Activated T-helper 1 cell treated with anti-CD3 and anti-CD28 coated beads, Interleukin-12 subunit alpha, Interleukin-12 subunit beta, Interleukin-2, Interleukin-4 antibody, amounts not matched to agents 30 ng/mL and 10 ng/mL and 1 ng/mL, durations not matched to agents 14 hours and 24 hours and 36 hours (primary cell): Measurements from ENCODE around the gene FILIP1L. TPM values are rescaled to one million over a fixed set of nuclear protein-coding genes. Genes with fewer than 3 reads are reported as not detected.
"Not testable (repeated sequence)": the region's sequence is repeated elsewhere in the genome, so short reads cannot be mapped to it uniquely, and the experiment has no call there.

ENCODE experiments used
- DNase-seq: peaks from one replicate; pipeline ENCODE4 v3.0.0; 2021; ENCODE audit warnings: low spot score
- H3K27ac Mint-ChIP-seq: one replicate; pipeline ENCODE4 v1.8.0; 2021; ENCODE audit warnings: mild to moderate bottlenecking, mixed read lengths
- H3K27me3 Mint-ChIP-seq: one replicate; pipeline ENCODE4 v1.8.0; 2022; ENCODE audit warnings: mild to moderate bottlenecking, moderate library complexity, mixed read lengths; ENCODE audit not compliant: insufficient read depth
- H3K36me3 Mint-ChIP-seq: one replicate; pipeline ENCODE4 v1.8.0; 2021; ENCODE audit warnings: low read depth, mixed read lengths
- H3K4me1 Mint-ChIP-seq: one replicate; pipeline ENCODE4 v1.8.0; 2021; ENCODE audit warnings: low read depth, mixed read lengths
- H3K4me3 Mint-ChIP-seq: one replicate; pipeline ENCODE4 v1.8.0; 2021; ENCODE audit warnings: mild to moderate bottlenecking, moderate library complexity, mixed read lengths
- H3K9me3 Mint-ChIP-seq: one replicate; pipeline ENCODE4 v1.8.0; 2021; ENCODE audit warnings: mixed read lengths
- intact Hi-C: fragments of 100-400 bp; cut with micrococcal nuclease; formaldehyde crosslinking; loops from one replicate; pipeline ENCODE4 v1.15.1; 2024
- total RNA-seq: library from RNA; stranded (reverse); gene quantifications from 2 replicates; pipeline ENCODE4 v1.2.3, GENCODE V29; 2022

The FILIP1L gene
- total RNA-seq, 1 donor from 2014 or later, result 2.9 TPM

- intact Hi-C loops, result no loop called here
- no peaks in the 10 kb centered on the region for H3K27me3 Mint-ChIP-seq
- H3K27ac Mint-ChIP-seq, result no peak overlapping the region
- no peak for DNase-seq
- peaks cover 5% of the 10 kb centered on the region for H3K36me3 Mint-ChIP-seq
- H3K4me1 Mint-ChIP-seq, result peaks cover 16% of the 10 kb centered on the region
- H3K4me3 Mint-ChIP-seq, result no peak overlapping the region
- H3K9me3 Mint-ChIP-seq, result no peaks in the 10 kb centered on the region
Observed at GRCh38 chr3:99850608-99851007, 263.7 kb downstream of the FILIP1L start.

- peaks cover 3% of the 10 kb centered on the region for H3K36me3 Mint-ChIP-seq
- no peaks in the 10 kb centered on the region for H3K27me3 Mint-ChIP-seq
- no peak overlapping the region for H3K4me3 Mint-ChIP-seq
- DNase-seq, result no peak
- H3K9me3 Mint-ChIP-seq, result no peaks in the 10 kb centered on the region
- intact Hi-C loops, result no loop called here
- no peak overlapping the region for H3K27ac Mint-ChIP-seq
- peaks cover 26% of the 10 kb centered on the region for H3K4me1 Mint-ChIP-seq
Observed at GRCh38 chr3:99848433-99848832, 265.9 kb downstream of the FILIP1L start.

- H3K27me3 Mint-ChIP-seq, result no peaks in the 10 kb centered on the region
- no peak overlapping the region for H3K27ac Mint-ChIP-seq
- no peak for DNase-seq
- peaks cover 32% of the 10 kb centered on the region for H3K4me1 Mint-ChIP-seq
- H3K9me3 Mint-ChIP-seq, result no peaks in the 10 kb centered on the region
- H3K36me3 Mint-ChIP-seq, result peaks cover 3% of the 10 kb centered on the region
- H3K4me3 Mint-ChIP-seq, result no peak overlapping the region
- intact Hi-C loops, result no loop called here
Observed at GRCh38 chr3:99846477-99847160, 267.7 kb downstream of the FILIP1L start.

- Mint-ChIP-seq H3K27ac (no peak overlapping the region), H3K9me3 (no peaks in the 10 kb centered on the region), H3K4me3 (no peak overlapping the region), H3K4me1 (peaks cover 32% of the 10 kb centered on the region), H3K27me3 (no peaks in the 10 kb centered on the region), H3K36me3 (peaks cover 3% of the 10 kb centered on the region)
- DNase-seq, result no peak
- intact Hi-C loops, result no loop called here
Observed at GRCh38 chr3:99845999-99846398, 268.3 kb downstream of the FILIP1L start.

- no peak overlapping the region for H3K27ac Mint-ChIP-seq
Observed at GRCh38 chr3:99845331-99845730, 269.0 kb downstream of the FILIP1L start.

GRCh38 chr3:99843590-99844258 is 270.6 kb downstream of the FILIP1L start:
- H3K9me3 Mint-ChIP-seq, result no peaks in the 10 kb centered on the region
- no peak for DNase-seq
- peaks cover 6% of the 10 kb centered on the region for H3K36me3 Mint-ChIP-seq
- peaks cover 32% of the 10 kb centered on the region for H3K4me1 Mint-ChIP-seq
- H3K4me3 Mint-ChIP-seq, result no peak overlapping the region
- H3K27me3 Mint-ChIP-seq, result no peaks in the 10 kb centered on the region
- intact Hi-C loops, result loop anchor here (1.0 to 5.0 kb wide), 3 partner anchors 225 to 411 kb away; no protein-coding TSS in a partner anchor
- no peak overlapping the region for H3K27ac Mint-ChIP-seq

More at GRCh38 chr3:99845331-99845730, 269.0 kb downstream of the FILIP1L start:
- H3K4me3 Mint-ChIP-seq, result no peak overlapping the region
- no peaks in the 10 kb centered on the region for H3K9me3 Mint-ChIP-seq
- intact Hi-C loops, result no loop called here
- H3K36me3 Mint-ChIP-seq, result peaks cover 3% of the 10 kb centered on the region
- no peak for DNase-seq
- H3K27me3 Mint-ChIP-seq, result no peaks in the 10 kb centered on the region
- H3K4me1 Mint-ChIP-seq, result peaks cover 32% of the 10 kb centered on the region

- Mint-ChIP-seq H3K27me3 (no peaks in the 10 kb centered on the region), H3K9me3 (no peaks in the 10 kb centered on the region), H3K4me3 (no peak overlapping the region), H3K36me3 (peaks cover 5% of the 10 kb centered on the region), H3K27ac (peak overlapping the region; percentile 31), H3K4me1 (peaks cover 26% of the 10 kb centered on the region)
- intact Hi-C loops, result loop anchor here (1.0 to 5.0 kb wide), 3 partner anchors 225 to 411 kb away; no protein-coding TSS in a partner anchor
- no peak for DNase-seq
Observed at GRCh38 chr3:99842826-99843589, 271.3 kb downstream of the FILIP1L start.

GRCh38 chr3:99841949-99842348 is 272.4 kb downstream of the FILIP1L start:
- not testable (repeated sequence) for H3K9me3 Mint-ChIP-seq, H3K4me3 Mint-ChIP-seq, H3K36me3 Mint-ChIP-seq, H3K27me3 Mint-ChIP-seq, H3K27ac Mint-ChIP-seq, DNase-seq
- peaks cover 26% of the 10 kb centered on the region for H3K4me1 Mint-ChIP-seq
- intact Hi-C loops, result loop anchor here (5.0 kb wide), 1 partner anchor 250 kb away; no protein-coding TSS in a partner anchor

- Mint-ChIP-seq H3K4me1 (peaks cover 7% of the 10 kb centered on the region), H3K36me3 (peaks cover 3% of the 10 kb centered on the region), H3K27me3 (no peaks in the 10 kb centered on the region), H3K4me3 (no peak overlapping the region), H3K9me3 (no peaks in the 10 kb centered on the region), H3K27ac (no peak overlapping the region)
- intact Hi-C loops, result loop anchor here (5.0 kb wide), 1 partner anchor 253 kb away; no protein-coding TSS in a partner anchor
- no peak for DNase-seq
Observed at GRCh38 chr3:99839613-99840012, 274.7 kb downstream of the FILIP1L start.

- Mint-ChIP-seq H3K4me3 (no peak overlapping the region), H3K27ac (no peak overlapping the region), H3K9me3 (no peaks in the 10 kb centered on the region), H3K27me3 (no peaks in the 10 kb centered on the region), H3K4me1 (peaks cover 5% of the 10 kb centered on the region), H3K36me3 (peaks cover 3% of the 10 kb centered on the region)
- no peak for DNase-seq
- intact Hi-C loops, result no loop called here
Observed at GRCh38 chr3:99838755-99839154, 275.5 kb downstream of the FILIP1L start.

GRCh38 chr3:99837715-99838114 is 276.6 kb downstream of the FILIP1L start:
- no peak for DNase-seq
- peaks cover 3% of the 10 kb centered on the region for H3K36me3 Mint-ChIP-seq
- H3K27ac Mint-ChIP-seq, result no peak overlapping the region
- no peaks in the 10 kb centered on the region for H3K27me3 Mint-ChIP-seq
- H3K9me3 Mint-ChIP-seq, result no peaks in the 10 kb centered on the region
- no peaks in the 10 kb centered on the region for H3K4me1 Mint-ChIP-seq
- H3K4me3 Mint-ChIP-seq, result no peak overlapping the region
- intact Hi-C loops, result no loop called here

- Mint-ChIP-seq H3K4me3 (no peak overlapping the region), H3K27ac (no peak overlapping the region), H3K27me3 (no peaks in the 10 kb centered on the region), H3K4me1 (no peaks in the 10 kb centered on the region), H3K36me3 (peaks cover 3% of the 10 kb centered on the region), H3K9me3 (no peaks in the 10 kb centered on the region)
- no peak for DNase-seq
- intact Hi-C loops, result no loop called here
Observed at GRCh38 chr3:99836681-99837080, 277.6 kb downstream of the FILIP1L start.
